Measurements from ENCODE around the gene RAD51AP2. TPM values are rescaled to one million over a fixed set of nuclear protein-coding genes. Genes with fewer than 3 reads are reported as not detected.

The RAD51AP2 gene
- total and polyA plus RNA-seq, 2 of the 13 experiments (the other 11 are each of a cell fraction or from before 2014, with no cell fraction given): 0.11 to 0.12 TPM

DNA sequence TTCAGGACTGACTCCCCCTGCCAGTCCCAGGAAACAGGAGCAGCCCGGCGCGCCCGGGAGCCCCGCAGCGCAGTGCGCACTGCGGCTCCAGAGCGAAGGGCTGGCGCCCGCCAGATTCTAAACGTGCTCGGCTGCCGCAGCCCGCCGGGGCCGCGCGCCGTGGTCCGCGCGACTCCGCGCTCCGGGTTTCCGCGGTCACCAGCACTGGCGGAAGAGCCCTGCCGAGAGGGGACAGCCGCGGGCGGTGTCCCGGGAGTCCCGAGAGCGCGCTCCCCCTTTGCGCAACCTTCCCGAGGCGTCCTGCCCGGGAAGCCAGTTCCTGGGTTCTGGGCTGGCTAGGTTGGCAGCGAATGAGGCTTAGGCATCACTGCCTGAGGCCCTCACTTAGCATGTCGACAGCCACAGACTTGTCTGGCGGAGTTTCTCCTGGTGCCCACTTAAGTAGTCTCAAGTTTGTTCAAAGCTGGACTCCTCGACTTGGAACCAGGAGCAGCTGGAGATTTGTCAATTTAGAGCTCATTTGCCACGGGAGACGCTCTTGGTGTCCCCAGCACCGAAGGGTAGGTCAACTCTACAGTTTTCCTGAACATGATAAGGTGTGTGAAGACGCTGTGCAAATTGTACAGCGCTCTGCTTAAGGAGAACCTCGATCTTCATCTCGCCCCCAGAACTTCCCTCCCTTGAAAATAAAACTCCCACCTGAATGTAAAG lies 20.8 kb upstream of the RAD51AP2 start (continued):
- TF ChIP-seq, protein P1, sequence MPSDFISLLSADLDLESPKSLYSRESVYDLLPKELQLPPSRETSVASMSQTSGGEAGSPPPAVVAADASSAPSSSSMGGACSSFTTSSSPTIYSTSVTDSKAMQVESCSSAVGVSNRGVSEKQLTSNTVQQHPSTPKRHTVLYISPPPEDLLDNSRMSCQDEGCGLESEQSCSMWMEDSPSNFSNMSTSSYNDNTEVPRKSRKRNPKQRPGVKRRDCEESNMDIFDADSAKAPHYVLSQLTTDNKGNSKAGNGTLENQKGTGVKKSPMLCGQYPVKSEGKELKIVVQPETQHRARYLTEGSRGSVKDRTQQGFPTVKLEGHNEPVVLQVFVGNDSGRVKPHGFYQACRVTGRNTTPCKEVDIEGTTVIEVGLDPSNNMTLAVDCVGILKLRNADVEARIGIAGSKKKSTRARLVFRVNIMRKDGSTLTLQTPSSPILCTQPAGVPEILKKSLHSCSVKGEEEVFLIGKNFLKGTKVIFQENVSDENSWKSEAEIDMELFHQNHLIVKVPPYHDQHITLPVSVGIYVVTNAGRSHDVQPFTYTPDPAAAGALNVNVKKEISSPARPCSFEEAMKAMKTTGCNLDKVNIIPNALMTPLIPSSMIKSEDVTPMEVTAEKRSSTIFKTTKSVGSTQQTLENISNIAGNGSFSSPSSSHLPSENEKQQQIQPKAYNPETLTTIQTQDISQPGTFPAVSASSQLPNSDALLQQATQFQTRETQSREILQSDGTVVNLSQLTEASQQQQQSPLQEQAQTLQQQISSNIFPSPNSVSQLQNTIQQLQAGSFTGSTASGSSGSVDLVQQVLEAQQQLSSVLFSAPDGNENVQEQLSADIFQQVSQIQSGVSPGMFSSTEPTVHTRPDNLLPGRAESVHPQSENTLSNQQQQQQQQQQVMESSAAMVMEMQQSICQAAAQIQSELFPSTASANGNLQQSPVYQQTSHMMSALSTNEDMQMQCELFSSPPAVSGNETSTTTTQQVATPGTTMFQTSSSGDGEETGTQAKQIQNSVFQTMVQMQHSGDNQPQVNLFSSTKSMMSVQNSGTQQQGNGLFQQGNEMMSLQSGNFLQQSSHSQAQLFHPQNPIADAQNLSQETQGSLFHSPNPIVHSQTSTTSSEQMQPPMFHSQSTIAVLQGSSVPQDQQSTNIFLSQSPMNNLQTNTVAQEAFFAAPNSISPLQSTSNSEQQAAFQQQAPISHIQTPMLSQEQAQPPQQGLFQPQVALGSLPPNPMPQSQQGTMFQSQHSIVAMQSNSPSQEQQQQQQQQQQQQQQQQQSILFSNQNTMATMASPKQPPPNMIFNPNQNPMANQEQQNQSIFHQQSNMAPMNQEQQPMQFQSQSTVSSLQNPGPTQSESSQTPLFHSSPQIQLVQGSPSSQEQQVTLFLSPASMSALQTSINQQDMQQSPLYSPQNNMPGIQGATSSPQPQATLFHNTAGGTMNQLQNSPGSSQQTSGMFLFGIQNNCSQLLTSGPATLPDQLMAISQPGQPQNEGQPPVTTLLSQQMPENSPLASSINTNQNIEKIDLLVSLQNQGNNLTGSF (CRISPR knock-in tag; IDR thresholded peaks at IDR 0.05): peak; percentile 90
- TF ChIP-seq POLR2AphosphoS2 (IDR thresholded peaks at IDR 0.05; ENCODE audit: low read depth, low read length) (no peak), PAWR (CRISPR knock-in tag; IDR thresholded peaks at IDR 0.05; ENCODE audit: borderline replicate concordance) (no peak), MXD1 (CRISPR knock-in tag; IDR thresholded peaks at IDR 0.05) (peak; percentile 69), ZNF549 (CRISPR knock-in tag; IDR thresholded peaks at IDR 0.05) (peak; percentile 85), SRY (CRISPR knock-in tag; IDR thresholded peaks at IDR 0.05) (peak; percentile 92), ELF4 (CRISPR knock-in tag; IDR thresholded peaks at IDR 0.05; ENCODE audit: borderline replicate concordance) (0 out of 2 replicates have a peak, but pooled peaks have one; percentile 49), NR2F1 (CRISPR knock-in tag; IDR thresholded peaks at IDR 0.05) (peak in 1 of 2 experiments; percentile 42; a peak in 1 of 4 replicates), FLYWCH1 (CRISPR knock-in tag; IDR thresholded peaks at IDR 0.05) (peak; percentile 37; the same call in 1 of the 2 replicates), DDIT3 (CRISPR knock-in tag; IDR thresholded peaks at IDR 0.05) (no peak; the same call in 1 of the 2 replicates), ZBTB40 (IDR thresholded peaks at IDR 0.05) (no peak), ZBTB40 (CRISPR knock-in tag; IDR thresholded peaks at IDR 0.05) (peak; percentile 87), ZFAT (CRISPR knock-in tag; conservative IDR thresholded peaks at IDR 0.05) (peak; percentile 95), AKAP8 (CRISPR knock-in tag; IDR thresholded peaks at IDR 0.05) (peak; percentile 95)

All from HepG2 (cell line).